HL-60/S4 treated with phorbol 12-myristate 13-acetate at 8.2 ng/mL for 4 days and 3 days (cell line): Measurements from ENCODE around the gene DNAJC12.
"Not testable (repeated sequence)": the region's sequence is repeated elsewhere in the genome, so short reads cannot be mapped to it uniquely, and the experiment has no call there.

Experiments
- in situ Hi-C: fragments of 300-500 bp; cut with MboI; formaldehyde crosslinking; loops from 2 replicates; pipeline ENCODE4 v1.15.0; 2022; ENCODE audit warnings: low sequenced_read_pairs

DNAJC12 gene

GRCh38 chr10:67843284-67843683, 5.3 kb upstream of the DNAJC12 start:
- in situ Hi-C loops = no loop called here

- in situ Hi-C loops = no loop called here
Measured at GRCh38 chr10:67841737-67842136, 3.7 kb upstream of the DNAJC12 start.

- in situ Hi-C loops = no loop called here
Measured at GRCh38 chr10:67839951-67840350, 2.0 kb upstream of the DNAJC12 start.

- in situ Hi-C loops = not testable (repeated sequence)
Measured at GRCh38 chr10:67839511-67839910, 1.5 kb upstream of the DNAJC12 start.

GRCh38 chr10:67836972-67837371, 1.0 kb downstream of the DNAJC12 start:
- in situ Hi-C loops = no loop called here

- in situ Hi-C loops = no loop called here
Measured at GRCh38 chr10:67836488-67836887, 1.5 kb downstream of the DNAJC12 start.

- in situ Hi-C loops = not testable (repeated sequence)
Measured at GRCh38 chr10:67835541-67836394, 2.2 kb downstream of the DNAJC12 start.

- in situ Hi-C loops = no loop called here
Measured at GRCh38 chr10:67834375-67834774, 3.6 kb downstream of the DNAJC12 start.

GRCh38 chr10:67827811-67828210, 10.2 kb downstream of the DNAJC12 start:
- in situ Hi-C loops = no loop called here

- in situ Hi-C loops = no loop called here
Measured at GRCh38 chr10:67819768-67820204, 18.2 kb downstream of the DNAJC12 start.

- in situ Hi-C loops = no loop called here
Measured at GRCh38 chr10:67818323-67818722, 19.7 kb downstream of the DNAJC12 start.

GRCh38 chr10:67816719-67817118, 21.3 kb downstream of the DNAJC12 start:
- in situ Hi-C loops = no loop called here

GRCh38 chr10:67815571-67816059, 22.4 kb downstream of the DNAJC12 start:
- in situ Hi-C loops = no loop called here

GRCh38 chr10:67812007-67812406, 26.0 kb downstream of the DNAJC12 start:
- in situ Hi-C loops = no loop called here

GRCh38 chr10:67809107-67809506, 28.9 kb downstream of the DNAJC12 start:
- in situ Hi-C loops = no loop called here

GRCh38 chr10:67808704-67809103, 29.3 kb downstream of the DNAJC12 start:
- in situ Hi-C loops = no loop called here

GRCh38 chr10:67807855-67808456, 30.0 kb downstream of the DNAJC12 start:
- in situ Hi-C loops = no loop called here

GRCh38 chr10:67804395-67804678, 33.7 kb downstream of the DNAJC12 start:
- in situ Hi-C loops = no loop called here

GRCh38 chr10:67803588-67804394, 34.2 kb downstream of the DNAJC12 start:
- in situ Hi-C loops = no loop called here

GRCh38 chr10:67802767-67803538, 35.0 kb downstream of the DNAJC12 start:
- in situ Hi-C loops = no loop called here

GRCh38 chr10:67801118-67801517, 36.9 kb downstream of the DNAJC12 start:
- in situ Hi-C loops = no loop called here
